ENCODE results near the gene TSPAN4.

The TSPAN4 gene

GRCh38 chr11:850775-851763 lies 8.4 kb downstream of the TSPAN4 start:
- no peak for DNase-seq (ENCODE audit: low read depth)

DNA sequence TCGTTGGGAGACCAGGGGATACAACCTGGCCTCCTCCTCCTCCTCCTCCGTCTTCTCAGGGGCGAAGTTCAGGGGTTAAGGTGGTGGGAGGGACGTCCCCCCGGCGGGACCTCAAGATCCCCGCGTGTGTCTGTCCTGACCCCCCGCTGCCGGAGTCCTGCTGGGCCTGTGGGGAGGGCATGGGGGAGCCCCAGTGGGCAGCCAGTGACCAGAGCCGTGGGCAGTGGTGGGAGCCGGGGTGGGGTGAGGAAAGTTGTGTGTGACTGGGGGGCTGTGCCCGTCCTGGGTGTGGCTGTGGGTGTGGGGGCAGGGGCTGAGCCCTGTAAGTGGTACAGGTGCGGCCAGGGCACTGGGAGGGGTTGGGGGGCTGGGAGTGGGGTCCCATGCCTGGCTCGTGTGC lies 10.1 kb downstream of the TSPAN4 start:
- DNase-seq (ENCODE audit: low read depth): no peak

- no peak for DNase-seq (ENCODE audit: low read depth)
Observed at GRCh38 chr11:853682-854448, 11.2 kb downstream of the TSPAN4 start.

GRCh38 chr11:854601-855329 lies 12.1 kb downstream of the TSPAN4 start:
- no peak for DNase-seq (ENCODE audit: low read depth)

- no peak for DNase-seq (ENCODE audit: low read depth)
Observed at GRCh38 chr11:855330-855674, 12.7 kb downstream of the TSPAN4 start.

GRCh38 chr11:855796-856195 lies 13.1 kb downstream of the TSPAN4 start:
- DNase-seq (ENCODE audit: low read depth): no peak

DNA sequence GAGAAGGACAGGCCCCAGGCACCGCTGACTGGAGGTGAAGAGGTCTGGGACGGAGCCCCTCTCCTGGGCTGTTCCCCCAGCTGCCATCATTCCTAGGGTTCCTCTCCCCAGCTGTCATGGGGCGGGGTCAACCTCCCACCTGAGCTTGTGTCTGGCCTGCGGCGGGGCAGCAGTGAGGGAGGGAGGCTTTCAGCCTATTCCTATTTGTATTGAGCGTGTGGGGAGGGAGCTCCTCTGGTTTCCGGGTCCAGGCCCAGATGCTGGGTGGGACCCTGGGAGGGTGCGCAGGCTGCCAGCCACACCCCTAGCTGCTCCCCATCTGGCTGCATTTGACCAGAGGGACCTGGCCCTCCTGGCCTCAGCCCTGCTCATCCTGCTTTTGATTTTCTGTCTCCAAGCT lies 13.7 kb downstream of the TSPAN4 start:
- no peak for DNase-seq (ENCODE audit: low read depth)

- no peak for DNase-seq (ENCODE audit: low read depth)
Observed at GRCh38 chr11:858053-858761, 15.6 kb downstream of the TSPAN4 start.

- DNase-seq (ENCODE audit: low read depth): no peak
Observed at GRCh38 chr11:858762-859339, 16.2 kb downstream of the TSPAN4 start.

DNA sequence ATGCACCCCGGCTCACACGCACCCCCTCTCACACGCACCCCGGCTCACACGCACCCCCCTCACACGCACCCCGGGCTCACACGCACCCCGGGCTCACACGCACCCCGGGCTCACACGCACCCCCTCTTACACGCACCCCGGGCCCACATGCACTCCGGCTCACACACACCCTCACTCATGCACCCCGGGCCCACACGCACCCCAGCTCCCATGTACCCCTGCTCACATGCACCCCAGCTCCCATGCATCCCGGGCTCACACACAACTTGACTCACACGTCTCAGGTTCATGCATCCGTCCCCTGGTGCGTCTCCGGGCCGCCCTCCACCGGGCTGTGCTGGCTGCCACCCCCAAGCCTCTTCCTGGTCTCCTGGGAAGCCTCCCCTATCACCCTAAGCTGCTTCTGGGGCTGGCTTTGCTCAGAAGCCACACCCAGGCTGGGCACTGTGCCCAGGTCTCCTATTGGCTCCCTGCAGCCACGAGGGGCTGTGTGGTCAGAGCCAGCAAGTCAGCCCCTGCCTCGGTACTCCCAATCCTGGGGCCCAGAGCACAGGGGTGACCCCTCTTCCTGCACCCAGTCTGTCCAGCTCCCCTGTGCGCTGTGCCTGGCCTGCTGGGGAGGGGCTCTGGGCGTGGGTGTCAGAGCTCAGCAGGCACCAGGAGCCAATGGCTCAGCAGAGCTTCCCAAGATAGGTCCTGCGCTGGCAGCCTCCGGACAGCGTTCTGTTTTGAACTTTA lies 16.9 kb downstream of the TSPAN4 start:
- peak; percentile 93 for DNase-seq (ENCODE audit: low read depth)

DNA sequence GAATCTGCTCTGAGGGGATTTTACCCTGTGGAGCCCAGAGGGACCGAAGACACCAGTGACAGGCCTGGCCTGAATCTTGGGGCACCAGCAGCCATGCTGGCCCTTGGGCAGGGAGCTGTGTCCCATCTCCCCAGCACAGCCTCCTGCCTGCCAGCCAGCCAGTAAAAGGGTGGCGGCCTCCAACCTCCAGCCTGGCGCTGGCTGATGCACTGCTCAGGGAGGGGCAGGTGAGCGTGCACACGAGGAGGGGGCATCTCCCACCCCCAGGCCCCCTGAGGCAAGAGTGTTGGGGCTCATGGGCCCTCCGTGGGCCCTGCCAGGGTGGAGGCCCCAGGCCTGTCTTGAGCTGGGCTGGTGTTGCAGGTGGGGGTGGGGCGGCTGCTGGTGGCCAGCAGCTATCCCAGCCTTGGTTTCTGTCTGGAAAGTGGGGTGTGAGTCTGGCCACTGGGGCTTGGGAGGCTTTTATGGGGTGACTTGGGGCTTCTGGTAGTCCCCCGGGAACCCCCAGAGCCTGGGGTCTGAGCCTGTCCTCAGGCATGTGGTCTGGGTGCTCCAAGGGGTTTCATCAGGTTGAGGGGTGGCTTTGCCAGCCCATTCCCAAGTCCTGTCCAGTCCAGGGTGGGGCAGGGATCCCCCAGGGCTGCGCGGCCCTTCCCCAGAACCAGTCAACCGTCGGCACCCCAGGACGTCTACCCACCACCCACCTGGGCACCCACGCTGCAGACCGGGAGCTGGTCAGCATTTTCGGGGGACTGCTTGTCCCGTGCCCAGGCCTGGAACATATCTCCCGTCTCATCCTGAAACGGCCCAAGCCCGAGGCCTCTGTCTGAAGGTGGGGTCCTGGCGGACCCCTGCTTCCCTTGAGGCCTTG lies 17.8 kb downstream of the TSPAN4 start:
- DNase-seq (ENCODE audit: low read depth): no peak

DNA sequence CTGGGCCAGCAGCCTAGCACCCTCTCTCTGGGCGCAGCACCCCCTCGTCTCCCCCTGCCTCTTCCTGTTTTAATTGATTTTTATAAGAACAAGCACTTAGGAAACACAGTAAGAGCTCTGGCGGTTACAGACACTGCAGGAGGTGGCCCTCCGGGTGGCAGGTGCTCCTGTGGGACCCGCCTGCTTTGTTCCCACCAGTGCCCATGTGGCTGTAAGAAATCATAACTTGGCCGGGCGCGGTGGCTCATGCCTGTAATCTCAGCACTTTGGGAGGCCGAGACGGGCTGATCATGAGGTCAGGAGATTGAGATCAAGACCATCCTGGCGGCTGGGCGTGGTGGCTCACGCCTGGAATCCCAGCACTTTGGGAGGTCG lies 18.4 kb downstream of the TSPAN4 start:
- no peak for DNase-seq (ENCODE audit: low read depth)

GRCh38 chr11:862081-862661 lies 19.5 kb downstream of the TSPAN4 start:
- no peak for DNase-seq (ENCODE audit: low read depth)

GRCh38 chr11:862696-863022 lies 20.0 kb downstream of the TSPAN4 start:
- DNase-seq (ENCODE audit: low read depth): no peak

DNA sequence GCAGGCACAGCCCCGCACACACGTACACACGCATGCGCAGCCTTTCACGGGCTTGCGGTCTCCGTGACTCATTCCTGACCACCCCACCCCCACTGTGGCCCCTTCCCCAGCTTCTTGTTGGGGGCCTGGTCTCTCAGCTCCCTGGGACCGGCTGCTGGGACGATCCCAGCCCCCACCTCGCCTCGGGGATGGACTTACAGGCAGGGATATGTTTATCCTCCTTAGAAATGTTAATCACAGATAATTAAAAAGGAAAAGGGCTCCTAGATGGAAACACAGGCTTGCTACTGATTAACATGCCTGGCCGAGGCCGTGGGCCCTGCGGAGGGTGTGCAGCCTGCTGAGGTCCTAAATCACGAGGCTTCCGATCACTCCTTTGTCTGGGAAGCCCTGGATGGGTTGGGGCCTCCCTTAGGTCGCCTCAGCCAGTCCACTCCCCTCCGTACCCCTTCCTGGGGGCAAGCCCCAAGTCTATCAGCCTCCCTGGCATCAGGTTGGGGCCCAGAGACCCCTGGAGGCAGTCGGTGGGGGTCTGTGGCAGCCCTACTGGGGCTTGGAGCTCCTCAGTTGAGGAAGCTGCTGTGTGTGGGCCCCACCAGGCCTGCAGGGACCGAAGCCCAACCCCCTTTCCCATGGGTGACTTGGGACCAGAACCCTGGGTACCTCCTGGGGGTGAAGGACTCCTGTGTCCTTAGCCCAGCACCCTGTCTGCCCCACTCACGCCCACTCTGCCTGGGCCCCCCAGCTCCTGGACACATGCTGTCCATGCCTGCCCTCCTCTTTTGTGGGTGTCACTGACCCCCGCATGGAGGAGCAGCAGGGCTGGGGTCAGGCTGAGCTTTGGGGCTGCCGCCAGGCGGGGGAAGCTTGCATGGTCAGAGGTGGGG lies 20.6 kb downstream of the TSPAN4 start:
- peak; percentile 51 for DNase-seq (ENCODE audit: low read depth)

GRCh38 chr11:863910-864827 lies 21.5 kb downstream of the TSPAN4 start:
- DNase-seq (ENCODE audit: low read depth): no peak

GRCh38 chr11:864898-865297 lies 22.2 kb downstream of the TSPAN4 start:
- DNase-seq (ENCODE audit: low read depth): no peak
